ENCODE data around the gene ANK3. TPM values are rescaled to one million over a fixed set of nuclear protein-coding genes. Genes with fewer than 3 reads are reported as not detected.

The ANK3 gene
- total and polyA plus RNA-seq, 7 donors, result 11.6 to 170 (median 94.2) TPM

DNA sequence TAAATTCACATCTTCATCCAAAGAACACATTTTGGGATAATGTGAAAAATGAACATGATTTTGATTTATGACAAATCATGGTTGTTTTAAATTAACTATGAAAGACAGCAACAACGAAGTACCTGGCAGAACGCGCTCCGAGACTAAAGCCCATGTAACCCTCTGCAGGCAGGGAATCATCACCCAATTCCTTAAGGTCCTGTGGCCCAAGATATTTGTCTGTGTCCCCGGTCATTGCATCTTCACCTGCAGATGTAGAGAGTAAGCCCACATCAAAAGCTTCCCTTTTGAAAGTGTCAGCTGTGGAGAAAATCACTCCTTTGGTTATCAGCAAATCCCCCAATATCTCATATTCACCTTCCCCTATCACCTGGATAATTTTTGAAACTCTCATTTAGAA lies 250.8 kb downstream of the ANK3 start:
- DNase-seq, result no peak
- no peaks in the 10 kb centered on the region for H3K27me3 ChIP-seq (ENCODE audit: insufficient read depth in 3 of 3, low read length in 2 of 3)
- peak overlapping the region; percentile 65 for H3K4me3 ChIP-seq
- intact Hi-C loops (cut with DNase I), result no loop called here
- WGBS, 3 donors, result 34 to 54% (median 35%) methylated on average over 5 of the region's 5 CpGs
- peak overlapping the region; percentile 82 for H3K27ac ChIP-seq
- peaks cover 0 to 13% of the 10 kb centered on the region in 2 donors for H3K36me3 ChIP-seq (ENCODE audit: insufficient read depth in 1 of 2, low read depth in 1 of 2)
- peaks cover 31% of the 10 kb centered on the region for H3K4me1 ChIP-seq
- ATAC-seq, result peak in 1 of 4 donors; percentile 28
- TF ChIP-seq, protein P1, sequence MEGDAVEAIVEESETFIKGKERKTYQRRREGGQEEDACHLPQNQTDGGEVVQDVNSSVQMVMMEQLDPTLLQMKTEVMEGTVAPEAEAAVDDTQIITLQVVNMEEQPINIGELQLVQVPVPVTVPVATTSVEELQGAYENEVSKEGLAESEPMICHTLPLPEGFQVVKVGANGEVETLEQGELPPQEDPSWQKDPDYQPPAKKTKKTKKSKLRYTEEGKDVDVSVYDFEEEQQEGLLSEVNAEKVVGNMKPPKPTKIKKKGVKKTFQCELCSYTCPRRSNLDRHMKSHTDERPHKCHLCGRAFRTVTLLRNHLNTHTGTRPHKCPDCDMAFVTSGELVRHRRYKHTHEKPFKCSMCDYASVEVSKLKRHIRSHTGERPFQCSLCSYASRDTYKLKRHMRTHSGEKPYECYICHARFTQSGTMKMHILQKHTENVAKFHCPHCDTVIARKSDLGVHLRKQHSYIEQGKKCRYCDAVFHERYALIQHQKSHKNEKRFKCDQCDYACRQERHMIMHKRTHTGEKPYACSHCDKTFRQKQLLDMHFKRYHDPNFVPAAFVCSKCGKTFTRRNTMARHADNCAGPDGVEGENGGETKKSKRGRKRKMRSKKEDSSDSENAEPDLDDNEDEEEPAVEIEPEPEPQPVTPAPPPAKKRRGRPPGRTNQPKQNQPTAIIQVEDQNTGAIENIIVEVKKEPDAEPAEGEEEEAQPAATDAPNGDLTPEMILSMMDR (IDR thresholded peaks at IDR 0.05), result no peak
- H3K9me3 ChIP-seq, result no peaks in the 10 kb centered on the region

DNA sequence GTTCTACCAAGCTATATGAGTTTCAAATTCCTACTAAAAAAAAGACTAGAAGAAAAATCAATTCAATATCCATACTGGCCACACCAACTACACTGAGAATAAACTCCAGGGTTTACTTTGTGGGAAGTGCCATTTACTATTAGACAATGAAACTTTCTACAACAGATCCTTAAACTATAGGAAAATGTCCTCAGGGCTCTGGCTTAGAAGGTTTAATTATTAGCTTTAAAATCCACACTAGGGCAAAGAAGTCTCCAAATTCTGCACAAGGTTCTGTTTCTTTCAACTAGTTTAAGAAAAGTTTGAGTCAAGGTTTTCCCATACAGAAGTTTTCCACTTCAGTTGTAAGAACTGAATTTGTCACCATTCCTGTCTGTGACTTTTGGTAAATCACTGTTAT lies 251.6 kb downstream of the ANK3 start:
- Histone ChIP-seq H3K4me3 (peak overlapping the region; percentile 65), H3K27ac (peak overlapping the region; percentile 82), H3K4me1 (peaks cover 31% of the 10 kb centered on the region), H3K36me3 (ENCODE audit: insufficient read depth in 1 of 2, low read depth in 1 of 2) (peaks cover 0 to 21% of the 10 kb centered on the region in 2 donors), H3K27me3 (ENCODE audit: insufficient read depth in 3 of 3, low read length in 2 of 3) (no peaks in the 10 kb centered on the region), H3K9me3 (no peaks in the 10 kb centered on the region)
- DNase-seq, result no peak
- intact Hi-C loops (cut with DNase I), result no loop called here
- no peak for ATAC-seq
- TF ChIP-seq, protein P1 (IDR thresholded peaks at IDR 0.05), result no peak

DNA sequence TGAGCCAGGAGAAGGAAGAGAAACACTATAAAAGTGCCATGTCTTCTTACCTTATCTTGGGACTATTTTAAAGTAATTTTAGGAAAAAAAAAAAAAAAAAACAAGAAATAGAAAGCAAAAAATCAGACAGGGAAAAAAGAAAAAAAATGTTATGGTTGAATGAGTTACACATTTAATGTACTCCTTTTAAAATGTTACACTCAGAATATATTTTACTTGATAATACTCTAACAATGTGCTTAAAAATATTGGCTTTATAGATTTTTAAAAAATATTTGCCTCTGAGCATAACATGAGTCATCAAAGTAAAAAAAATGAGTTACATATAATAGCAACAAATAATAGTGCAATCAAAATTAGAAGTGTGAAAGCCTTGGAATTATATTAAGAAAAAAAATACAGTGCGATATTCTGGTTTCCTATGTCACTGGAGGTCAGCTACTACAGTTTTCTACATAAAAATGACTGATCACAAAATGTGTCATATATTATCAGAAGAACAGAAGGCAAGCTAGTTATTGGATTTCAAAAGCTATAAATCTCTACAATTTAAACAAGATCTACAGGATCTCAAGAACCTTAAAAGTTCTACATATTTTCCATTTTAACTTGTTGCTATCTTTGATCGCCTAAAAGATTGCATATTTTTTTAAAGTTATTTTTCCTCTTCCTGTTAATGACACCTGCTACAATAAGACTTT lies 252.2 kb downstream of the ANK3 start:
- 60 to 72% (median 72%) methylated on average over 2 of the region's 2 CpGs for WGBS, 3 donors
- ATAC-seq (no peak), DNase-seq (no peak)
- Histone ChIP-seq H3K36me3 (ENCODE audit: insufficient read depth in 1 of 2, low read depth in 1 of 2) (peaks cover 0 to 21% of the 10 kb centered on the region in 2 donors), H3K27me3 (ENCODE audit: insufficient read depth in 3 of 3, low read length in 2 of 3) (no peaks in the 10 kb centered on the region), H3K9me3 (no peaks in the 10 kb centered on the region), H3K27ac (peak overlapping the region; percentile 82), H3K4me3 (peak overlapping the region; percentile 65), H3K4me1 (peaks cover 28% of the 10 kb centered on the region)
- intact Hi-C loops (cut with DNase I), result no loop called here
- TF ChIP-seq, protein P1 (IDR thresholded peaks at IDR 0.05), result no peak

DNA sequence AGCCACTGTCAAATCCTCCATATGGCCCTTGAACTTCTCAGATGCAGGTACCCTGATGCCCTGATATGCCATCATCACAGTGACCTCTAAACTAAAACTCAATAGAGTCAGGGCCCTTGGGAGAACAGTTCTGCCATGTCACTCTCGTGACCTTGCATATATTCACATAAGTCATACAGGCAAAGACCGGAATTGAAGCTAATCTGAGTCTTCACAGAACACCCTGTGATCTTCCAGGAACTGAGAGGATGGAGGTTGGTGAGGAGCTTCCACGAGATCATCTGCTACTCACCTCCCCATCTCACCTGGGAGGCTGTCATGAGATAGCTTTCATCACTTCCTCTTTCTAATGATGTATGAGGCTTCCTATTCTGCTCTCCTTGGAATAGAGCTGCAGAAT lies 254.7 kb downstream of the ANK3 start:
- WGBS, 3 donors, result 70 to 89% (median 76%) methylated on average over 3 of the region's 3 CpGs
- H3K4me1 ChIP-seq, result peaks cover 29% of the 10 kb centered on the region
- H3K27ac ChIP-seq, result no peak overlapping the region
- DNase-seq (no peak), ATAC-seq (no peak)
- TF ChIP-seq, protein P1 (IDR thresholded peaks at IDR 0.05), result no peak
- intact Hi-C loops (cut with DNase I), result no loop called here
- H3K9me3 ChIP-seq, result no peaks in the 10 kb centered on the region
- H3K4me3 ChIP-seq, result no peak overlapping the region
- H3K27me3 ChIP-seq (ENCODE audit: insufficient read depth in 3 of 3, low read length in 2 of 3), result no peaks in the 10 kb centered on the region
- H3K36me3 ChIP-seq (ENCODE audit: insufficient read depth in 1 of 2, low read depth in 1 of 2), result peaks cover 0 to 21% of the 10 kb centered on the region in 2 donors

DNA sequence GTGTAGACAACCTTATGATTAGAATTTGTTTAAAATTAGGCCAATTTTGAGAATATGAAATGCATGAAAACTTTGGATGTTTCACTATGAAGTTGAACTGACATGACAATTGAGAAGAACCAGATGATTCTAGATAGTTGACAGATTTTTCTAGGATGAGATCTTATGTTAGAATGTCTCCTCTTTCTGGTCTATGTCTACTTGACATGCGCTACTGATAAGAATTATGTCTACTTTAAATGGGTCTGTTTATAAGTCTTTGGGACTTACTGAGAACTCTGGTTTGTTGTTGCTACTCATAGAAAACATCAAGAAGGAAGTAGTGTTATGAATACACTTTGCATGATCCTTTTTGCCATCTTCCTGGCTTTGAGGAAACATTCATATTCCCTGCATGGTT lies 255.1 kb downstream of the ANK3 start:
- intact Hi-C loops (cut with DNase I), result no loop called here
- Histone ChIP-seq H3K27me3 (ENCODE audit: insufficient read depth in 3 of 3, low read length in 2 of 3) (no peaks in the 10 kb centered on the region), H3K4me1 (peaks cover 31% of the 10 kb centered on the region), H3K27ac (no peak overlapping the region), H3K36me3 (ENCODE audit: insufficient read depth in 1 of 2, low read depth in 1 of 2) (peaks cover 0 to 21% of the 10 kb centered on the region in 2 donors), H3K9me3 (no peaks in the 10 kb centered on the region), H3K4me3 (no peak overlapping the region)
- WGBS, 3 donors, result 100% methylated on average over 1 of the region's 1 CpG
- TF ChIP-seq, protein P1 (IDR thresholded peaks at IDR 0.05), result no peak
- ATAC-seq (no peak), DNase-seq (no peak)

All from psoas muscle (tissue), 8 donors.